Measurements from ENCODE around the gene TMEM40.

The TMEM40 gene

DNA sequence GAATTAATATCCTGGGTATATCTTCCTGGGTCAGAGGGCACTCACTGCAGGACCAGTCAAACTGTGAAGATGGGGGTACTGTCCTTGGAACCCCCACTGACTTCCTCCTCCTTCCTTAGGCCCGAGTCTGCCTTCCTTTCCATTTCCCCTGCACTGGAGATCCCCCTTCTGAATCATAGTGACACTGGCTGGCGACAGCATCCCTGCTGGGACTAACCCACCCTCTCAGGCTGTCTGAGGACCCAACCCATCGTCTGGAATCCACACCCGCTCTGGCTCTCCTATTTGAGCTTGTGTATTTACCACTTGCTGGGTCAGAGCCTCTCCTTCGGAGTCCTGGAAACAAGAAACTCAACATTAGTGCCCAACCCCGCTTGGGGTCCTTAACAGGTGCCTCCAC lies 21.2 kb downstream of the TMEM40 start:
- TF ChIP-seq, protein P1, sequence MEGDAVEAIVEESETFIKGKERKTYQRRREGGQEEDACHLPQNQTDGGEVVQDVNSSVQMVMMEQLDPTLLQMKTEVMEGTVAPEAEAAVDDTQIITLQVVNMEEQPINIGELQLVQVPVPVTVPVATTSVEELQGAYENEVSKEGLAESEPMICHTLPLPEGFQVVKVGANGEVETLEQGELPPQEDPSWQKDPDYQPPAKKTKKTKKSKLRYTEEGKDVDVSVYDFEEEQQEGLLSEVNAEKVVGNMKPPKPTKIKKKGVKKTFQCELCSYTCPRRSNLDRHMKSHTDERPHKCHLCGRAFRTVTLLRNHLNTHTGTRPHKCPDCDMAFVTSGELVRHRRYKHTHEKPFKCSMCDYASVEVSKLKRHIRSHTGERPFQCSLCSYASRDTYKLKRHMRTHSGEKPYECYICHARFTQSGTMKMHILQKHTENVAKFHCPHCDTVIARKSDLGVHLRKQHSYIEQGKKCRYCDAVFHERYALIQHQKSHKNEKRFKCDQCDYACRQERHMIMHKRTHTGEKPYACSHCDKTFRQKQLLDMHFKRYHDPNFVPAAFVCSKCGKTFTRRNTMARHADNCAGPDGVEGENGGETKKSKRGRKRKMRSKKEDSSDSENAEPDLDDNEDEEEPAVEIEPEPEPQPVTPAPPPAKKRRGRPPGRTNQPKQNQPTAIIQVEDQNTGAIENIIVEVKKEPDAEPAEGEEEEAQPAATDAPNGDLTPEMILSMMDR (IDR thresholded peaks at IDR 0.05; ENCODE audit: low read depth, low read length) = no peak
- no peak overlapping the region for H3K4me3 ChIP-seq (ENCODE audit: low read depth, low read length)

DNA sequence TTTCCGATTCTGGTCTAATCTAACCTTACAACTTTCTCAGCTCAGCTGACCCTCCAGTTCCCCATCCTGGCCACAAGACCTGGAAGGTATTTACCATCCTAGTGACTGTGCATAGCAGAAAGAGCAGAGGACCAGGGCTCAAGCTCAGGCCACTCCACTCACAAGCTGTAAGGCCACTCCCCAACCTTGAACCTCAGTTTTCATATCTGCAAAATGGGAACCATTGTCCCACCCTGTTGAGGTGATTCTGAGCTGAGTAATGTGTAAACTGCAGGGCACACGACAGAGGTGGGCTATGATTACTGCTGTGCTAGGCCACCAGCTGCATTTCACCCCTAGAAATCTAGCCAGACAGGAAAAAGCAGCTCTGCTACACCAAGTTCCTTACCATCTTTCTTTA lies 21.7 kb downstream of the TMEM40 start:
- no peak overlapping the region for H3K4me3 ChIP-seq (ENCODE audit: low read depth, low read length)
- TF ChIP-seq, protein P1 (IDR thresholded peaks at IDR 0.05; ENCODE audit: low read depth, low read length) = no peak

DNA sequence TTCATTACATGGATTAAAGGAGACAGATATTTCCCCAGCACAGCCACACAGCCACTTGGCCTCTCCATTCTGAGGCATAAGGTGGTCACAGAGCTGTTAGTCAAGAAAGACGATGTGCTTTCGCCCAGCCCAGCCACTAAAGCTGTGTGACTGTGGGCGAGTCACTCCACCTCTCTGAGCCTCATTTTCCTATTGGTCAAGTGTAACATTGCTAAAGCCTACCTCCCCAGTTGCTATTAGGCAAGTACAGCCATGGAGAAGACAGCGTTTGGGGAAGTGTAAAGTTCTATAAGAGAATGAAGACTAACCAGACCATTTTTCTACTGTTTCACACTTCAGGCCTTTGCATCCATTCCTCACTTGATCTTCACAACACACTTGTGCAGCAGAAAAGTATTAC lies 24.1 kb downstream of the TMEM40 start:
- TF ChIP-seq, protein P1 (IDR thresholded peaks at IDR 0.05; ENCODE audit: low read depth, low read length) = no peak

DNA sequence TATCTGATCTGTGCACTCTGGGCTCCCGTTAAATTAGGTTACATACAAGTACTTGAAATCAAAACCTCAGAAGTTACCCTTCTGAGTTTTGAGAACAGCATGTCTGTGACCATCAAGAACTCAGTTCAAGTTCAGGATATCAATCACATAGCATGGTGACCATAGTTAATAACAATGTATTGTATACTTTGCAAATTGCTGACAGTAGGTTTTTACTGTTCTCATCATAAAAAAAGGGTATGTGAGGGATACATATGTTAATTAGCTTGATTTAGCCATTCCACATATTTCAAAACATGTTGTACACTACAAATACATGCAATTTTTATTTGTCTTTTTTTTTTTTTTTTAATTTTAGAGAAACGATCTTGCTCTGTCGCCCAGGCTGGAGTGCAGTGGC lies 25.5 kb downstream of the TMEM40 start:
- no peak overlapping the region for H3K4me3 ChIP-seq (ENCODE audit: low read depth, low read length)
- TF ChIP-seq, protein P1 (IDR thresholded peaks at IDR 0.05; ENCODE audit: low read depth, low read length) = no peak

More for the DNA sequence above, 24.1 kb downstream of the TMEM40 start:
- H3K4me3 ChIP-seq (ENCODE audit: low read depth, low read length) = no peak overlapping the region

DNA sequence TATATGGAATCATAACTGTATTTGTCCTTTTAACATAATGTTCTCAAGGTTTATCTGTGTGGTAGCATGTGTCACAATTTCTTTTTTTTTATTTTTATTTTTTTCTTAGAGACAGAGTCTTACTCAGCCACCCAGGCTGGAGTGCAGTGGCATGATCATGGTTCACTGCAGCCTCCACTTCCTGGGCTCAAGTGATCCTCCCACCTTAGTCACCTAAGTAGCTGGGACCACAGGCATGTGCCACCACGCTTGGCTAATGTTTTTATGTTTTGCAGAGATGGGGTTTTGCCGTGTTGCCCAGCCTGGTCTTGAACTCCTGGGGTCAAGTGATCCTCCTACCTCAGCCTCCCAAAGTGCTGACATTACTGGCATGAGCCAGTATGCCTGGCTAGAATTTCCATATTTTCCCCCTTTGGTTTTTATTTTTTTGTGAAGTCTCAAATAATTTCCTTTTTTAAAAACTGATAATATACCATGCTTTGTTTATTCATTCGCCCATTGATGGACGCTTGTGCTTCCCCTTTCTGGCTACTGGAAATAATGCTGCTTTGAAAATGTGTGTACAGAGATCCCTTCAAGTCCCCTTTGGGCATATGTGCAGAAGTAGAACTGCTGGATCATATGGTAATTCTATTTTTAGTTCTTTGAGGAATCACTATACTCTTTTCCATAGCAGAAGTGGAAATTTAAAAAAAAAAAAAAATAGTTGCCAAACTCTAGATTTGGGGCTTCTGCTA lies 28.4 kb downstream of the TMEM40 start:
- TF ChIP-seq, protein P1 (IDR thresholded peaks at IDR 0.05; ENCODE audit: low read depth, low read length) = no peak
- no peak overlapping the region for H3K4me3 ChIP-seq (ENCODE audit: low read depth, low read length)

DNA sequence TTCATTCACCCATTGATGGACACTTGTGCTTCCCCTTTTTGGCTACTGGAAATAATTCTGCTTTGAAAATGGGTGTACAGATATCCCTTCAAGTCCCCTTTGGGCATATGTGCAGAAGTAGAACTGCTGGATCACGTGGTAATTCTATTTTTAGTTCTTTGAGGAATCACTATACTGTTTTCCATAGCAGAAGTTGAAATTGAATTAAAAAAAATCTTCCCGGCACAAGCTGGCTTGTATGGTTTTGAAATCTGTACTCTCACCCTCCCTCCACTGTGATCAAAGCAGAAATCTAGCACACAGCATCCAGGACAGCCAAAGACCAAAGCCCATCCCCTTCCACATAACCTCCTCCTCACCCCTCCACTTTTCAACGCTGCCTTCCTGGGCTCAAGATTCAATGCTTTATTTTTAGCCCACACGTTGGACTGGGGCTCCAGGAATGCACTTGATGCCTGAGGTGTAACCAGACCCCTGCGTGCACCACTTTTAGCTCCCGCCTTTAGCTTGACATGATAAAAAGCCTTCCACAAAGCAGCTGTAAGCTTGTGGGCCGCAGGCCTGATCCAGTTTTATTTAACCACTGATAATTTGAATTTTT lies 29.9 kb downstream of the TMEM40 start:
- H3K4me3 ChIP-seq (ENCODE audit: low read depth, low read length) = no peak overlapping the region
- TF ChIP-seq, protein P1 (IDR thresholded peaks at IDR 0.05; ENCODE audit: low read depth, low read length) = no peak

DNA sequence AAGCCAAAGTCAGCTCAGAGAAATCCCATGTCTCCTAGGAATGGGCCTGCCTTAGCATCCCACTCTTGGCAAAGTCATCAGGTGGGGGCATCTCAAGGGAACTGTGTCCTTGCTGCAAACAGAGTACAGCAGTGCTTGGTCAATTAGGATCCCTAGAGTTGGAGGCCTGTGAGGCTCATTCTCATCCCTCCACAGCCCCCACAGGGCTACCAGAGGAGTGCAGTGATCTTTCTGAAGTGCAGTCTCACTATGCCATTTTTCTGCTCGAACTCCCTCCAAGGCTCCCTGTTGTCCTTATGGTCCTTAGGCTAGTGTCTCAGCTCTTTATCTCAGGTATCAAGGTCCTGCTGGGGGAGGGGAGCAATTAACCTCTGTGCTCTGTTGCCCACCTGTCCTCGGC lies 31.1 kb downstream of the TMEM40 start:
- H3K4me3 ChIP-seq (ENCODE audit: low read depth, low read length) = no peak overlapping the region
- TF ChIP-seq, protein P1 (IDR thresholded peaks at IDR 0.05; ENCODE audit: low read depth, low read length) = no peak
